GM12865 (cell line): ENCODE results near the gene RDX.
"Not testable (repeated sequence)": the region's sequence is repeated elsewhere in the genome, so short reads cannot be mapped to it uniquely, and the experiment has no call there.

Experiments
- DNase-seq: peaks from one replicate; pipeline ENCODE4 v3.0.0; 2010; ENCODE audit warnings: low read depth
- H3K4me3 ChIP-seq: 2 replicates; pipeline ENCODE4 v1.5.1; 2011; ENCODE audit warnings: mild to moderate bottlenecking, low read depth, low read length, control low read depth
- CTCF ChIP-seq: IDR thresholded peaks from 2 replicates; pipeline ENCODE4 v1.5.1; 2011; ENCODE audit warnings: low read length, control low read depth, low read depth, inconsistent platforms; ENCODE audit not compliant: insufficient read depth; ENCODE audit errors: missing control alignments

The RDX gene

GRCh38 chr11:110318638-110319404 is 22.4 kb upstream of the RDX start:
- H3K4me3 ChIP-seq, result no peak overlapping the region
- no peak for TF ChIP-seq CTCF
- no peak for DNase-seq

- DNase-seq, result no peak
- no peak overlapping the region for H3K4me3 ChIP-seq
- no peak for TF ChIP-seq CTCF
Observed at GRCh38 chr11:110317516-110317932, 21.1 kb upstream of the RDX start.

- no peak overlapping the region for H3K4me3 ChIP-seq
- no peak for TF ChIP-seq CTCF
- no peak for DNase-seq
Observed at GRCh38 chr11:110314366-110315095, 18.1 kb upstream of the RDX start.

GRCh38 chr11:110312670-110313069 is 16.3 kb upstream of the RDX start:
- no peak for TF ChIP-seq CTCF
- H3K4me3 ChIP-seq, result no peak overlapping the region
- DNase-seq, result no peak

- no peak overlapping the region for H3K4me3 ChIP-seq
- DNase-seq, result peak; percentile 42
- TF ChIP-seq CTCF, result no peak
Observed at GRCh38 chr11:110311783-110312579, 15.6 kb upstream of the RDX start.

GRCh38 chr11:110308071-110308470 is 11.7 kb upstream of the RDX start:
- no peak overlapping the region for H3K4me3 ChIP-seq
- DNase-seq, result no peak
- no peak for TF ChIP-seq CTCF

GRCh38 chr11:110306019-110306388 is 9.6 kb upstream of the RDX start:
- H3K4me3 ChIP-seq, DNase-seq: not testable (repeated sequence)
